Adrenal gland (tissue), 12 donors: Measurements from ENCODE around the gene PTPN1. TPM values are rescaled to one million over a fixed set of nuclear protein-coding genes. Genes with fewer than 3 reads are reported as not detected.
"Not testable (repeated sequence)": the region's sequence is repeated elsewhere in the genome, so short reads cannot be mapped to it uniquely, and the experiment has no call there.

ENCODE experiments used
- DNase-seq, 7 donors: peaks; one replicate each; pipeline ENCODE4 v3.0.0-alpha.2; 2019 to 2020
- H3K27ac ChIP-seq, 5 donors: fragments of 200-600 bp; sonication (generic) in 4 of 5; 1 replicate in 3 of 5; 2 replicates in 2 of 5; pipeline versions ENCODE4 v1.5.1 to v1.8.0; 2016 to 2020; ENCODE audit warnings: mild to moderate bottlenecking in 1 of 5
- H3K27me3 ChIP-seq: fragments of 200-600 bp; 2 replicates; pipeline ENCODE4 v1.8.0; 2021
- H3K36me3 ChIP-seq, 2 donors: fragments of 200-600 bp; replicated peaks in 1 of 2; 1 replicate in 1 of 2; 2 replicates in 1 of 2; pipeline versions ENCODE4 v1.5.1 to v1.8.0; 2018 to 2022
- H3K4me1 ChIP-seq, 2 donors: fragments of 200-600 bp; replicated peaks in 1 of 2; 1 replicate in 1 of 2; 2 replicates in 1 of 2; pipeline versions ENCODE4 v1.5.1 to v1.8.0; 2018 to 2021
- H3K4me3 ChIP-seq, 4 donors: fragments of 200-600 bp; sonication (generic) in 3 of 4; one replicate each; pipeline ENCODE4 v1.5.1; 2016 to 2018
- H3K9me3 ChIP-seq, 3 donors: fragments of 200-600 bp; sonication (generic) in 1 of 3; replicated peaks in 1 of 3; 1 replicate in 2 of 3; 2 replicates in 1 of 3; pipeline versions ENCODE4 v1.5.1 to v1.8.0; 2016 to 2021
- POLR2A ChIP-seq, 2 donors: fragments of 450-650 bp; IDR thresholded peaks; one replicate each; pipeline ENCODE4 v1.6.1; 2017; ENCODE audit warnings: antibody characterized with exemption in 2 of 2, mild to moderate bottlenecking in 2 of 2, moderate library complexity in 1 of 2
- WGBS, 4 donors: extraction: QIAGEN DNeasy Blood & Tissue Kit in 2 of 4; methylation state at CpG; one replicate each; pipeline versions ENCODE4 v1.1.5 to v1.1.7; 2013 to 2017; 5-methylcytosine and 5-hydroxymethylcytosine counted together
- intact Hi-C, 2 donors: fragments of 100-400 bp; cut with DNase I; formaldehyde crosslinking; loops; one replicate each; pipeline versions ENCODE4 v1.14.1 to v1.15.0; 2022 to 2023
- polyA plus RNA-seq, 3 donors: library from polyadenylated mRNA; stranded (reverse); fragments of 200-250 nt in 2 of 3; fragments of 350-450 nt in 1 of 3; fragmentation: Illumina TruSeq in 1 of 3; extraction: RNeasy Lipid Tissue Mini Kit (QIAGEN cat#74804) in 1 of 3; gene quantifications; one replicate each; pipeline ENCODE4 v1.2.3, GENCODE V29; 2013 to 2014
- total RNA-seq, 9 donors: library from RNA; depleted of rRNA in 4 of 9; stranded (reverse); fragments of >200 nt in 4 of 9; fragments of 120-200 nt in 1 of 9; fragmentation: NEBNext Ultra II Directional in 1 of 9; extraction: Animal tissue kit (Norgen Biotek cat#: 25700) in 1 of 9; gene quantifications; one replicate each; pipeline versions ENCODE4 v1.1.0 to v1.2.4, GENCODE V29; 2013 to 2023
- TF ChIP-seq, protein P1 (sequence below), 6 experiments: fragments of 450-650 bp in 4 of 6; fragments of 200-600 bp in 2 of 6; sonication (generic) in 1 of 6; IDR thresholded peaks; 1 replicate in 5 of 6; 2 replicates in 1 of 6; pipeline versions ENCODE4 v1.5.1 to v1.8.0; 2016 to 2021; ENCODE audit warnings: antibody characterized with exemption in 6 of 6, mild to moderate bottlenecking in 2 of 6, moderate library complexity in 1 of 6
- donor health status: healthy with polysubstance abuse.
- donor health status: Bipolar disorder and iron deficiency.
- donor health status: DM: yes; HTN: yes; CAD: no.
- donor health status: DM: no; HTN: no; CAD: no.
- donor health status: DM: no; HTN: no; CAD: no.
- donor health status: DM: yes; HTN: yes; CAD: no.

PTPN1 gene
- total and polyA plus RNA-seq, 12 donors: 17.0 to 49.2 (median 35.8) TPM

GRCh38 chr20:50613438-50614169, 103.4 kb downstream of the PTPN1 start:
- no peak for DNase-seq
- peaks cover 5 to 8% of the 10 kb centered on the region in 2 donors for H3K4me1 ChIP-seq
- TF ChIP-seq POLR2A (IDR thresholded peaks at IDR 0.05): no peak
- TF ChIP-seq, protein P1, sequence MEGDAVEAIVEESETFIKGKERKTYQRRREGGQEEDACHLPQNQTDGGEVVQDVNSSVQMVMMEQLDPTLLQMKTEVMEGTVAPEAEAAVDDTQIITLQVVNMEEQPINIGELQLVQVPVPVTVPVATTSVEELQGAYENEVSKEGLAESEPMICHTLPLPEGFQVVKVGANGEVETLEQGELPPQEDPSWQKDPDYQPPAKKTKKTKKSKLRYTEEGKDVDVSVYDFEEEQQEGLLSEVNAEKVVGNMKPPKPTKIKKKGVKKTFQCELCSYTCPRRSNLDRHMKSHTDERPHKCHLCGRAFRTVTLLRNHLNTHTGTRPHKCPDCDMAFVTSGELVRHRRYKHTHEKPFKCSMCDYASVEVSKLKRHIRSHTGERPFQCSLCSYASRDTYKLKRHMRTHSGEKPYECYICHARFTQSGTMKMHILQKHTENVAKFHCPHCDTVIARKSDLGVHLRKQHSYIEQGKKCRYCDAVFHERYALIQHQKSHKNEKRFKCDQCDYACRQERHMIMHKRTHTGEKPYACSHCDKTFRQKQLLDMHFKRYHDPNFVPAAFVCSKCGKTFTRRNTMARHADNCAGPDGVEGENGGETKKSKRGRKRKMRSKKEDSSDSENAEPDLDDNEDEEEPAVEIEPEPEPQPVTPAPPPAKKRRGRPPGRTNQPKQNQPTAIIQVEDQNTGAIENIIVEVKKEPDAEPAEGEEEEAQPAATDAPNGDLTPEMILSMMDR (IDR thresholded peaks at IDR 0.05): no peak
- intact Hi-C loops: no loop called here
- no peak overlapping the region for H3K4me3 ChIP-seq
- H3K27ac ChIP-seq: no peak overlapping the region
- no peaks in the 10 kb centered on the region for H3K9me3 ChIP-seq
- no peaks in the 10 kb centered on the region for H3K36me3 ChIP-seq
- H3K27me3 ChIP-seq: no peaks in the 10 kb centered on the region
- WGBS, 4 donors: 89 to 93% (median 92%) methylated on average over 15 of the region's 15 CpGs

GRCh38 chr20:50615407-50615806, 105.2 kb downstream of the PTPN1 start:
- H3K27ac ChIP-seq: peak overlapping the region in 2 of 5 donors; percentile 17 to 65
- peaks cover 5 to 8% of the 10 kb centered on the region in 2 donors for H3K4me1 ChIP-seq
- H3K4me3 ChIP-seq: no peak overlapping the region
- no peaks in the 10 kb centered on the region for H3K27me3 ChIP-seq
- intact Hi-C loops: no loop called here
- H3K36me3 ChIP-seq: no peaks in the 10 kb centered on the region
- H3K9me3 ChIP-seq: no peaks in the 10 kb centered on the region
- peak in 3 of 7 donors; percentile 56 to 67 (median 67) for DNase-seq
- 50 to 60% (median 54%) methylated on average over 6 of the region's 6 CpGs for WGBS, 4 donors
- TF ChIP-seq, protein P1 (IDR thresholded peaks at IDR 0.05): no peak
- no peak for TF ChIP-seq POLR2A (IDR thresholded peaks at IDR 0.05)

- Histone ChIP-seq H3K36me3 (no peaks in the 10 kb centered on the region), H3K4me1 (no peaks in the 10 kb centered on the region), H3K9me3 (no peaks in the 10 kb centered on the region), H3K27ac (no peak overlapping the region), H3K27me3 (no peaks in the 10 kb centered on the region), H3K4me3 (no peak overlapping the region)
- no peak for DNase-seq
- intact Hi-C loops: no loop called here
- TF ChIP-seq, protein P1 (IDR thresholded peaks at IDR 0.05): no peak
- 80 to 93% (median 83%) methylated on average over 3 to 5 of the region's 5 CpGs for WGBS, 4 donors
These were observed 106.8 kb downstream of the PTPN1 start for GRCh38 chr20:50617022-50617421.

GRCh38 chr20:50618537-50618936, 108.4 kb downstream of the PTPN1 start:
- H3K4me3 ChIP-seq: no peak overlapping the region
- no peaks in the 10 kb centered on the region for H3K27me3 ChIP-seq
- H3K4me1 ChIP-seq: no peaks in the 10 kb centered on the region
- H3K36me3 ChIP-seq: no peaks in the 10 kb centered on the region
- no peak for DNase-seq
- 95 to 100% (median 99%) methylated on average over 1 of the region's 1 CpG for WGBS, 4 donors
- TF ChIP-seq, protein P1 (IDR thresholded peaks at IDR 0.05): no peak
- TF ChIP-seq POLR2A (IDR thresholded peaks at IDR 0.05): no peak
- no peaks in the 10 kb centered on the region for H3K9me3 ChIP-seq
- H3K27ac ChIP-seq: no peak overlapping the region
- intact Hi-C loops: no loop called here

DNA sequence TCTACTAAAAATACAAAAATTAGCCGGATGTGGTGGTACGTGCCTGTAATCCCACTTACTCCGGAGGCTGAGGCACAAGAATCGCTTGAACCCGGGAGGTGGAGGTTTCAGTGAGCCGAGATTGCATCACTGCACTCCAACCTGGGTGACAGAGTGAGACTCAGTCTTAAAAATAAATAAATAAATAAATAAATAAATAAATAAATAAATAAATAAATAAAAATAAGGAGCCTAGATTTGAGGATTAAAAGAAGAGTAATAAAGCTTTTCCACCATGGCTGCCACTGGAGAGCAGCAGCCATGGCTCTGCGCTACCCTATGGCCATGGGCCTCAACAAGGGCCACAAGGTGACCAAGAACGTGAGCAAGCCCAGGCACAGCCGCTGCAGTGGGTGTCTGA, 110.3 kb downstream of the PTPN1 start:
- DNase-seq, H3K4me3 ChIP-seq, H3K9me3 ChIP-seq, H3K4me1 ChIP-seq, H3K36me3 ChIP-seq, H3K27me3 ChIP-seq, H3K27ac ChIP-seq: not testable (repeated sequence)
- intact Hi-C loops: loop anchor here in 1 of 2 donors (10.0 kb wide), 1 partner anchor 94 kb away; no protein-coding TSS in a partner anchor
- WGBS, 4 donors: 90 to 96% (median 93%) methylated on average over 9 of the region's 9 CpGs
